ENCODE measurements around the gene ARHGAP31.
"Not testable (repeated sequence)": the region's sequence is repeated elsewhere in the genome, so short reads cannot be mapped to it uniquely, and the experiment has no call there.

ARHGAP31 gene

DNA sequence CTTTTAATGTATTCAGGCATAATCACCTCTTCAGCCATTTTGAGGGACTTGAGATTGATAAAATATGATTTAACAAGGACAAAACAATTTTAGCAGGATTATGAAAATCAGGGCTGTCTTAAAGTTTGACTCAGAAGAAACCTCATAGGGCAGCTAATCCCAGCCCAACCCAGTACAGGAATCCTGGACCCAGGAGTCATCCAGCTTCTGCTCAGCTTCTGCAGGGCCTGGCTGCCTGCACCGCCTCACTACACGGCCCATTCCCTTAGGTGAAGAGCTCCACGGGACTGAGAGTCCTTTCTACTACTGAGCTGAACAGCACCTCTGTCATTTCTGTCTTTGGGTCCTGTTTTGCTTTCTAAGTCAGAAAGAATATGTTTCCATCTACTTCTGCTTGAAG is 37.5 kb downstream of the ARHGAP31 start:
- TF ChIP-seq, protein P1, sequence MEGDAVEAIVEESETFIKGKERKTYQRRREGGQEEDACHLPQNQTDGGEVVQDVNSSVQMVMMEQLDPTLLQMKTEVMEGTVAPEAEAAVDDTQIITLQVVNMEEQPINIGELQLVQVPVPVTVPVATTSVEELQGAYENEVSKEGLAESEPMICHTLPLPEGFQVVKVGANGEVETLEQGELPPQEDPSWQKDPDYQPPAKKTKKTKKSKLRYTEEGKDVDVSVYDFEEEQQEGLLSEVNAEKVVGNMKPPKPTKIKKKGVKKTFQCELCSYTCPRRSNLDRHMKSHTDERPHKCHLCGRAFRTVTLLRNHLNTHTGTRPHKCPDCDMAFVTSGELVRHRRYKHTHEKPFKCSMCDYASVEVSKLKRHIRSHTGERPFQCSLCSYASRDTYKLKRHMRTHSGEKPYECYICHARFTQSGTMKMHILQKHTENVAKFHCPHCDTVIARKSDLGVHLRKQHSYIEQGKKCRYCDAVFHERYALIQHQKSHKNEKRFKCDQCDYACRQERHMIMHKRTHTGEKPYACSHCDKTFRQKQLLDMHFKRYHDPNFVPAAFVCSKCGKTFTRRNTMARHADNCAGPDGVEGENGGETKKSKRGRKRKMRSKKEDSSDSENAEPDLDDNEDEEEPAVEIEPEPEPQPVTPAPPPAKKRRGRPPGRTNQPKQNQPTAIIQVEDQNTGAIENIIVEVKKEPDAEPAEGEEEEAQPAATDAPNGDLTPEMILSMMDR (IDR thresholded peaks at IDR 0.05; ENCODE audit: insufficient read depth, missing control alignments) = no peak
- DNase-seq (ENCODE audit: insufficient read length, low spot score) = no peak
- FAIRE-seq = no peak

DNA sequence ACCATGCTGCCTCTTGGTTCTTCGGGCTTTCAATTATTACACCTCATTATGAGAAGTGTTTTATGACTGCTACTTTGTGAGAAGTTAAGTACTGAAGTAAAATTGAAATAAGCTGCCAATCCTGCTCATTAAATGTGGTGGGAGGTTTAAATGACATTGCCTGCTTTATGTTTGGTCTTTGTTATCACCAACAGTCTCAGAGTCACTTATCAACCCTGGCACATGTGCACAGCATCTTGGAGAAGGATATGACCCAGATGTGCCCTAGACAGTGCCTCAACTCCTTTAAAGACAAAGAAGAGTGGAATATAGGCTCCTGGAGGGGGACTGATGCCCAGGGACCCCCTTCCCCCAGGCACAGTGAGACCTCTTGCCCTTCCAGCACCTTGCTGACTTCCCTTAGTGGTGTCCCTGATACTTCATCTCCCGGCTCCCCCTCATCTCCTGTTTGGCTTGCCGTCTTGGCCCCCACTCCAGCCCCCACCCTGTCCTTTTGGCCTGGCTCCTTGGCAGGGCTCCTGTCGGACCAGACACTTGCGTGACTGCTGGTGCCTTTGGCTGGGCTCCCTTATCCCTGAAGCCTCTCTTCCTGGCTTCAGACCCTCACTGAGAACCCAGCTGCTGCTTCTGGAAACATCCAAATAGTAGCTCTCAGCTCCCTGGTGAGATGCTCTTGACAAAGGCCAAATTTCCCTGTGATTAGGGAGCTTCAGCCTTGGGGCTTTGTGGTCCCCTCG is 39.8 kb downstream of the ARHGAP31 start:
- TF ChIP-seq, protein P1 (IDR thresholded peaks at IDR 0.05; ENCODE audit: insufficient read depth, missing control alignments) = no peak
- DNase-seq (ENCODE audit: insufficient read length, low spot score) = no peak
- FAIRE-seq = no peak

DNA sequence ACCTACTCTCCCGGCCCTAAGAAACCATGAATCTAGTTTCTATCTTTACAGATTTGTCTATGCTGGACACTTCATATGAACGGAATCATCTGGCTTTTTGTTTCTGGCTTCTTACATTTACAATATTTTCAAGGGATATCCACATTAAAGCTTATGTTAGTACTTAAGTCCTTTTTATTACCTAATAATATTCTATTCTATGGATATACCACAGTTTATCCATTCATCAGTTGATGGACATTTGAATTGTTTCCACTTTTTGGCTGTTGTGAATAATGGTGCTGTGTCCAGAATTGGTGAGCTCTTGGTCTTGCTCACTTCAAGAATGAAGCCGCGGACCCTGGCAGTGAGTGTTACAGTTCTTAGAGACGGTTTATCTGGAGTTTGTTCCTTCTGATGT is 42.6 kb downstream of the ARHGAP31 start:
- FAIRE-seq (no peak), DNase-seq (ENCODE audit: insufficient read length, low spot score) (no peak)
- TF ChIP-seq, protein P1 (IDR thresholded peaks at IDR 0.05; ENCODE audit: insufficient read depth, missing control alignments) = no peak

DNA sequence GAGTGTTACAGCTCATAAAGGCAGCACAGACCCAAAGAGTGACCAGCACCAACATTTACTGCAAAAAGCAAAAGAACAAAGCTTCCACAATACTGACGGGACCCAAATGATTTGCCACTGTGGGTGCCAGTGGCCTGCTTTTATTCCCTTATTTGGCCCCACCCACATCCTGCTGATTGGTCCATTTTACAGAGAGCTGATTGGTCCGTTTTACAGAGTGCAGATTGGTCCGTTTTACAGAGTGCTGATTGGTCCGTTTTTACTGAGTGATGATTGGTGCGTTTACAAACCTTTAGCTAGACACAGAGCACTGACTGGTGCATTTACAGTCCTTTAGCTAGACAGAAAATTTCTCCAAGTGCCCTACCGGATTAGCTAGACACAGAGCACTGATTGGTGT is 43.2 kb downstream of the ARHGAP31 start:
- DNase-seq (ENCODE audit: insufficient read length, low spot score); FAIRE-seq: not testable (repeated sequence)

DNA sequence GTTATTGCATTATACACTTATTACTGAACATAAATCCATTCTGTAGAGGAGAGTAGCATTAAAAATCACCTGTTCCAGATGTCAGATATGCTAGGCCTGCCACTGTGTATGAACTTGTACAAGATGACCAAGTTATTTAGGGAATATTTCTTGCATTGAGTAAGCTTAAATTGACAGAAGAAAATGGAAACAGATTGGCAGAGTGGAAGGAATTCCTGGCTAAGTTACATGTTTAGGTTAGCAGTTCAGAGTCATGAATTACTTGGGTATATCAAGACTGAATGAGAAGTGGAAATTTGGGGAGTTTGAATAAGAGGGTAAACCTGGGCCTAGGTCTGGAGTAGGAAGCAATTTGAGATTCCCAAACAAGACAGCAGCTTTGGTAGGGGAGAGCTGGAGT is 44.6 kb downstream of the ARHGAP31 start:
- no peak for DNase-seq (ENCODE audit: insufficient read length, low spot score)
- no peak for FAIRE-seq
- TF ChIP-seq, protein P1 (IDR thresholded peaks at IDR 0.05; ENCODE audit: insufficient read depth, missing control alignments) = no peak

DNA sequence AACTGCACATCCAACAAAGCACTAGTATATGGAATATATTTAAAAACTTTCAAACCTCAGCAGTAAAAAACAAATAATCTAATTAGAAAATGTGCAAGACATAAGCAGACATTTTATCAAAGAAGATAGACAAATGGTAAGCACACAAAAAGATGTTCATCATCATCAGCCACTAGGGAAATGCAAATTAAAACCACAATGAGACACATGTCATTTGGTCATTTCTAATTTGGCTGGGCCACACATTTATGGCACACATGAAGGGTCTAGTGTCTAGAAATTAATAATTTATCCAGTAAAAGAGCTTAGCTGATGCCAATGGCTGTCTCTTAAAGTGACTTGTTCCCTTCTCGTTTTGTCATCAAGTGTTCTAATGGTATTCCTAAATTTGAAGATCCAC is 45.8 kb downstream of the ARHGAP31 start:
- no peak for FAIRE-seq
- no peak for DNase-seq (ENCODE audit: insufficient read length, low spot score)
- TF ChIP-seq, protein P1 (IDR thresholded peaks at IDR 0.05; ENCODE audit: insufficient read depth, missing control alignments) = no peak

DNA sequence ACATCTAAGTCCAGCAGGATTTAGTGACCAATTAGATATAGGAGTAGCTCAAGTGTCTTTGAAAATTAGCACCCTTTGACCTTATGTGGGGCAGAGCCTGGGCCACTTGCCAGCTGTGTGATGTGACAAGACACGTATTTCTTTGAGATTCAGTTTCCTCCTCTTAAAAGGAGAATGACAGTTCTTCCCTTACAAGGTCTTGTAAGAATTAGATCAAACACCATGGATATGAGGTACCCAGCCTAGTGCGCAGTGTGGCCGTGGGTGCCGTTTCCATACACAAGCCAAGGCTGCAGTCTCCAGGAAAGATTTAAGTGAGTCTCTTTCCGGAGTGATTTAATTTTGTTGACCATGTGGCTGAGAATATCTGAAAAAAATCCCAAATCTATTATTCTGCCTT is 46.3 kb downstream of the ARHGAP31 start:
- no peak for DNase-seq (ENCODE audit: insufficient read length, low spot score)
- no peak for FAIRE-seq

More for the DNA sequence above, 46.3 kb downstream of the ARHGAP31 start:
- TF ChIP-seq, protein P1 (IDR thresholded peaks at IDR 0.05; ENCODE audit: insufficient read depth, missing control alignments) = no peak
